AG08396 (cell line): ENCODE results near the gene SPAG17.

Experiments used
- DNase-seq: peaks from one replicate; pipeline ENCODE4 v3.0.0; 2012; ENCODE audit warnings: low spot score, mixed read lengths

SPAG17 gene

DNA sequence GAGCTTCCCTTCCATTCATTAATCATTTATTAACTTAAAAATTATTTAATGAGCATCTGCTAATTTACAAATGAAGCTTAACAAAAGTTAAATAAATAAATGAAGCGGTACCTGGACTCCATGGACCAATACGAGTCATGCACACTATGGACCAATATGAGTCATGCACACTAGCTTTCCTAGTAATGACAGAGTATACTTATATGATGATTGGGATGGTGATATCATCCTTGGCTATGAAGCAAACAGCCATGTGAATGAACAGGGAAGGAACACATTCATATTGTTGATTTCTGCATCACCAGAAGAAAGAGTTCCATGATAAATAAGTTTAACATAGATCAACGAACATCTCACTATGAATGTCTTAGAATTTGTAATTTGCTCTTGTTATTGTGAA lies 109.9 kb downstream of the SPAG17 start:
- no peak for DNase-seq

DNA sequence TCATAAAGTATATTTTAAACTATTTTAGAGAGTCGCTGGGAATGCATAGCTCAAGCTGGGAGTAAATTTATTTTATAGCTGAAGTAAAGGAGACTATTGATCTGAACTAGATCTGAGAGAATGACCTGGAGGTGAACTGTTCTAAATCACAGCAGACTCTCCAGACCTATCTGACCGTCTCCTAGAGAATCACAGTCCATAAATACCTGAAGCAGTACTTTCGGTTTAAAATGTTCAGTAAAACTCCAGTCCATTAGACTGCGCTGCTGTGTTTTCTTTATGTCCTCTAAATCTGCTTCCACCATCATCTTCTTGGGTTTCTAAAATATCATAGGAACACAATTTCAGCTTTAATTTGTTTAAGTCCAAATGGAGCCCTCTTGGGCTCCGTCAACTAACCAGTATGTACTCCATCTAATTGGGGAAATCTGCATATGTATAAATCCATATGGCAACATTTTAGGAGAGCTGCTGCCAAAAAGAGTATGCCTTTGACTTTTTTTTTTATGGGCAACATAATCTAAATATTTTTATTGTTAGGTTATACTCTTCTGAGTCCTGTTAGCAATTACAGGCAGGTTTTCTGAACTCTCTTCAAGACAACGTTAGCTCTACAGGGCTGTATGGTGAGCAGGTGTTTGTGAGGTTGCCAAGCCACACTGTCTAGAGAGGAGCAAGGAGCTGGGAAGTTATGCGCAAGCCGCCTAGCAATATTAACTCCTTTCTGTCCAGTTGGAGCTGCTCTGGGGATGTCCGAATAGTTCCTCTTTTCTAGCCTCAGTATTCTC lies 111.2 kb downstream of the SPAG17 start:
- DNase-seq = no peak

DNA sequence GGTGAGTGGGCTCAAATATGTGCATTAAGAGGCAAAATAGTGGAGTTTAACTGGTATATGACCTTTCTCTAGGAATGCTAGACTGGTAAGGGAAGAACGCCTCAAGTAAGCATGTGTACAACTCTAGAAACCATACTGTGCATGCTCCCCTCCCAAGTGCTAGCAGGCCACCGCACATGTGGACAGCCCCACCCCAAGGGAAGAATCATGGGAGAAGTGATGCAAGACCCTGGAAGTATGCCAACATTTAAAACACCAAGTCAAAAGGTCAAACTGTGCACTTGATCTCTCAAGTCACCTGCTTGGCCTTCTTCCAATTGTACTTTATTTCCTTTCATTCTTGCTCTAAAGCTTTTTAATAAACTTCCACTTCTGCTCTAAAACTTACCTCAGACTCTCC lies 135.0 kb downstream of the SPAG17 start:
- no peak for DNase-seq

GRCh38 chr1:118047650-118048224 lies 137.3 kb downstream of the SPAG17 start:
- no peak for DNase-seq

GRCh38 chr1:118047006-118047649 lies 137.9 kb downstream of the SPAG17 start:
- DNase-seq = no peak

DNA sequence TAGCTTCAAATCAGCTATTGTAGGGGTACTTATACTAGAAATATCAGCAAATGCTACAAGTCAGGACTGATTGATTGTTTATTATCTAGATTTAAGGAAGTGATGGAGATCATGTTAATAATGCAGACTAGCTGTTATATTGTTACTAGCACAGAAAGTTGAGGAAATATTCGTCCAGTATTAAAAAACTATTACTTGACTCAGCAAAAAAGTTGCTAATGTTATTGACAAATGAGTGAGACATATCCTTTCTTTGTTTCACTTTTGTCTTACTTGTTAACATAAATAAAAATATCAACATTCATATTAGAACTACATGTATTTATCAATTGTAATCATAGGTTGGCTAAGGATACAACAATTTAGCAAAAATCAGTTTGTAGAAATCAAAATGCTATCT lies 141.4 kb downstream of the SPAG17 start:
- DNase-seq = no peak

DNA sequence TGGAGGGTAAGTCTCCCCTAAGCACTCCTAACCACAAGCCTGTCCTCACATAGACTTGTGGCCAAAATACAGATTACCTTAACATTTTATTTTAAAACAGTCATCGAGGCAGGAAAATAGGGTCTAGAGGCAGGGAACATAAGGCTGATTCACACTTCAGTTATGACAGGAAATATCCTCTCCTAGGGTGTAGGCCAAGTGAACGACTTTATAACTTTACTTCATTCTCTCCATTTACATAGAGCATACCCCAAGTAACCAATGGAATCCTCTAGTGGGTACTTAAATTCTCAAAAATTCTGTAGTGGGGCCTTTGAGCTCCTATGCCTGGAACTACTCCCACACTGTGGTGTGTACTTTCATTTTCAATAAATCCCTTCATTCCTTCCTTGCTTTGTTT lies 142.5 kb downstream of the SPAG17 start:
- DNase-seq = no peak

DNA sequence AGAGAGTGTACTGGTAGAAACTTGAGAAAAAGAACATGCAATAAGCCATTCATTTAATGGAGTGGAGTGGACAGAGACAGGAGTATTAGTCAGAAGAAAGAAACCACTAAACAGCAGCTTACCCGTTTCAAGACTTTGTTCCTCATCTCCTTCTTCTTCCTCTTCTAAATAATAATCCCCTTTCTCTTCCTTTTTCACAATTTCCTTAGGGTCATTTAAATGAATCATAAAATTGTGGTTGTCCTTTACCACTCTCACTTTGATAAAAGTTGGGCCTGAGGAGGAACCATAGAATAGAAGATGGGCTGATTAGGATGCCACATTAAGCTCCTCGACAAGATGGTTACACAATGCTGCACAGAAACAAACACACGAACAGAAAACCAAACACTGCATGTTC lies 145.9 kb downstream of the SPAG17 start:
- no peak for DNase-seq

GRCh38 chr1:118032883-118033282 lies 152.1 kb downstream of the SPAG17 start:
- no peak for DNase-seq

DNA sequence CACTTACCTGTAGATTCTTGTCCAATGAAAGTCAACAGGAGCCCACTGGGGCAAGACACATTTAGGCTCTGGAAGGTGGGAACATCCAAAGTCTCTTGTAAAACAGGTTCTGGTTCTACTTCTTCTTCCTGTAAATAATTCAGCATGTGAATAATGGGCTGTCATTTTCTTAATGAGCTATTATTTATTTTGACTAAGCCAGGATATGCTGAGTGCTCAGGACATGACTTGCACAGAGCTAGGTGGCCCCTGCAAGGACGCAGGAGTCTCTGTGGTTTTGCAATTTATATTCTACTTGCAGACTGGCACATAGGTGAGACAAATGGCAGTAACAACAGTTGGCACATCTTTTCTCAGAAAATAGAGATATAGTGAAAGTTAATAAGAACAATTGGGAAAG lies 156.8 kb downstream of the SPAG17 start:
- DNase-seq = no peak

GRCh38 chr1:118023199-118023598 lies 161.8 kb downstream of the SPAG17 start:
- no peak for DNase-seq

DNA sequence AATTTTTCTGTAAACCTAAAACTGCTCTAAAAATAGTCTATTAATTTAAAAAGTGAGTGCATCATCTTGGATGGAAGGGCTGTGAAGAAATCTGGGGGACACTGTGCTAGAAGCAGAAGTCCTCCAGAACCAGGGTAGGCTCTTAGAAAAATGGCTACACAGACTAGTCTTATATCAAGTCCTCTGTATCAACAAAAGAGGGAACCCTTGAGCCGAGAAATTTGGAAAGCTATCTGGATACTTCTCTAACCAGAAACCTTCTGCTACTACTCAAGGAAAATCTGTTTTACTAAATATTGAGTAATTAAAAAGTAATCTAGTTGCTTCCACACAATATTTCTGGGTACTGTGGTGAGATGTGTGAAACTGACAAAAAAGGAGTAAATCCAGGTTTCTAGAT lies 163.4 kb downstream of the SPAG17 start:
- DNase-seq = no peak

DNA sequence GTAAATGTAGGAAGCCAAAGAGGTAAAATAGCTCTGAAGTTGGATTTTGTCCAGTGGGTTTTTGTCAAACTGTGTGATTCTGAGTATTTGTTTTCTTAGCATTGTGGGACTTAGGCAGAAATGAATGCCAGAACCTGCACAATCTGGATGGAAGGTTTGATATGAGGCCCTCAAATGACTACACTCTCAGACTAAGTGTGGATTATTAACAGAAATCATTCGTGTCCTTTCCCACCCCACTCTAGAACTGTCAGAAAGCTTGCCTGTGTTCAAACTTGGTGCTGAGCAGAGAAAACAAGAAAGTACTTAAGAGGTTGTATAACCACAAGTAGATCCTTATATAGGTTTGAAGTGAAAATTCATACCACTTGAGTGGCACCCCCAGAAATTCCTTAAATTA lies 167.0 kb downstream of the SPAG17 start:
- no peak for DNase-seq

GRCh38 chr1:118013938-118014337 lies 171.1 kb downstream of the SPAG17 start:
- DNase-seq = no peak

- DNase-seq = no peak
Measured at GRCh38 chr1:118013336-118013735, 171.7 kb downstream of the SPAG17 start.

GRCh38 chr1:118012515-118013124 lies 172.4 kb downstream of the SPAG17 start:
- DNase-seq = no peak

- DNase-seq = no peak
Measured at GRCh38 chr1:118008011-118008410, 177.0 kb downstream of the SPAG17 start.

DNA sequence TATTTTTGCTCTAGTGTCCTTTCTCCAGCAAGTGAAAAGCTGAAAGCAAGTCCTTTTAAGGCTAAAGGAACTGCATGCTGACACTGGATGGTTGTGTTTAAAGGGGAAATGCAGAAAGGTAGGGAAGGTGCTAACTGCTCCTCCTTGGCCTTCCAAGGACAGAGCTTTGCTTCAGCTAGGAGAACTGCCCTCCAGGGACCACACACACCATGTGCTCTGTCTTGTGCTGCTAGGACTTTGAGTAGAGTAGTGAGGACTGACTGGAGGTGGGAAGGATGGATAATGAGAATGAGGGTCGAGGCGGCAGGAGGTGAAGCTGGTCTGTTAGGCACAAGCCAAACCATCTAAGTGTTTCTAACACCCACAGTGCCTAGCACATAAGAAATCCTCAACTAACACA lies 177.6 kb downstream of the SPAG17 start:
- no peak for DNase-seq

DNA sequence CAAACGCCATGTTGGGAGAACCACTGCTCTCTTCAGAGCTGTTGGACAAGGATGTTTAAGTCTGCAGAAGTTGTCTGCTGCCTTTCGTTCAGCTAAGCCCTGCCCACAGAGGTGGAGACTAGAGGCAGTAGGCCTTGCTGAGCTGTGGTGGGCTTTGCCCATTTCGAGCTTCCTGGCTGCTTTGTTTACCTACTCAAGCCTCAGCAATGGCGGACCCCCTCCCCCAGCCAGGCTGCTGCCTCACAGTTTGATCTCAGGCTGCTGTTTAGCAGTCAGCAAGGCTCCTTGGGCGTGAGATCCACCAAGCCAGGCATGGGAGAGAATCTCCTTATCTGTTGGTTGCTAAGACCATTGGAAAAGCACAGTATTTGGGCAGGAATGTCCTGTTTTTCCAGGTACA lies 180.7 kb downstream of the SPAG17 start:
- DNase-seq = no peak

DNA sequence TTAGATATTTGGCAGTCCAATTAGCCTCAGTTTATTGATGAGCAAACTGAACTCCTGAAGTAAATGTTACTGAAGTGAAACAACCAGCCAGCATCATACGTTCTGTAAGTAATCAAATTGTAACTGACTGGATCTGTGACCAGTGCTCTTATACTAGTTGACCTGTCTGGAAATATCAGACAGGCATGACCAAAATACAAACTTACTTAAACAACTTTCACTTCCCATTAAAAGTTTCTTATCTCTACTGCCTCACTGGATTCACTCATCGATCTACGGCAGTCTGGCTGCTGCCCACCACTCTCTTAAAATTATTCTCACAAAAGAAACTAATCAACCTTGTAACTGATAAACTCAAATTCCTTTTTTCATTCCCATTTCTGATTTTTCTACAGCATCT lies 199.1 kb downstream of the SPAG17 start:
- no peak for DNase-seq

GRCh38 chr1:117985239-117985638 lies 199.8 kb downstream of the SPAG17 start:
- no peak for DNase-seq

- no peak for DNase-seq
Measured at GRCh38 chr1:117981455-117982192, 203.4 kb downstream of the SPAG17 start.
